ENCODE measurements around the gene VTCN1. TPM values are rescaled to one million over a fixed set of nuclear protein-coding genes. Genes with fewer than 3 reads are reported as not detected.

Gene VTCN1
- total RNA-seq, 1 experiment from 2014 or later: 0.52 TPM

DNA sequence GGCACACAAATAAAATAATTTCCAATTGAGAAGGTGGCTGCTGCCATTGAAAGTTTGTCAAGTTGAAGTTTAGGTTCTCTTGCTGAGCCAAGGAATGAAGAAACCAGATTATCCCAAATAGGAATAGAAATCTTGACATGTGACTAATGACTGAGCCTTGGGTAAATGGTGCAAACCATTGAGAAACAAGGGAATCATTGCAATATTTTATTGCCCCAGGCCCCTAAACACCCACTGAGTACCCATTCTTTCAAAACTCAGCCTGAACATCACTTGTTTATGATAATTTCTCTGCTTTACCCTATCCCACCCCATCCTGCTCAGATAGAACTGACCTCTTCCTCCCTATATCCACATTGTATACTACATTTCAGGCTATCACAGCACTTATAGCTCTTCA lies 46.6 kb upstream of the VTCN1 start:
- Histone ChIP-seq H3K9me3 (no peaks in the 10 kb centered on the region), H3K36me3 (ENCODE audit: control insufficient read depth, insufficient read depth, low read length) (no peaks in the 10 kb centered on the region), H3K4me3 (ENCODE audit: low read depth, low read length) (no peak overlapping the region), H3K27me3 (replicated peaks; ENCODE audit: control insufficient read depth, insufficient read depth, low read length) (no peaks in the 10 kb centered on the region), H3K4me1 (no peaks in the 10 kb centered on the region)
- Mint-ChIP-seq H3K27me3 (ENCODE audit: insufficient read depth, unreplicated experiment) (no peaks in the 10 kb centered on the region), H3K4me3 (ENCODE audit: unreplicated experiment) (no peak overlapping the region), H3K27ac (ENCODE audit: unreplicated experiment) (no peak overlapping the region), H3K36me3 (ENCODE audit: insufficient read depth, unreplicated experiment) (no peaks in the 10 kb centered on the region), H3K9me3 (ENCODE audit: unreplicated experiment) (peaks cover 19% of the 10 kb centered on the region), H3K4me1 (ENCODE audit: low read depth, unreplicated experiment) (no peaks in the 10 kb centered on the region)
- intact Hi-C loops (cut with micrococcal nuclease; ENCODE audit: unreplicated experiment): no loop called here
- DNase-seq: no peak
- BruUV-seq (replicated peaks): no TSS peak
- ChIA-PET POLR2A (no interaction called here), CTCF (no interaction called here)
- TF ChIP-seq, protein P1, sequence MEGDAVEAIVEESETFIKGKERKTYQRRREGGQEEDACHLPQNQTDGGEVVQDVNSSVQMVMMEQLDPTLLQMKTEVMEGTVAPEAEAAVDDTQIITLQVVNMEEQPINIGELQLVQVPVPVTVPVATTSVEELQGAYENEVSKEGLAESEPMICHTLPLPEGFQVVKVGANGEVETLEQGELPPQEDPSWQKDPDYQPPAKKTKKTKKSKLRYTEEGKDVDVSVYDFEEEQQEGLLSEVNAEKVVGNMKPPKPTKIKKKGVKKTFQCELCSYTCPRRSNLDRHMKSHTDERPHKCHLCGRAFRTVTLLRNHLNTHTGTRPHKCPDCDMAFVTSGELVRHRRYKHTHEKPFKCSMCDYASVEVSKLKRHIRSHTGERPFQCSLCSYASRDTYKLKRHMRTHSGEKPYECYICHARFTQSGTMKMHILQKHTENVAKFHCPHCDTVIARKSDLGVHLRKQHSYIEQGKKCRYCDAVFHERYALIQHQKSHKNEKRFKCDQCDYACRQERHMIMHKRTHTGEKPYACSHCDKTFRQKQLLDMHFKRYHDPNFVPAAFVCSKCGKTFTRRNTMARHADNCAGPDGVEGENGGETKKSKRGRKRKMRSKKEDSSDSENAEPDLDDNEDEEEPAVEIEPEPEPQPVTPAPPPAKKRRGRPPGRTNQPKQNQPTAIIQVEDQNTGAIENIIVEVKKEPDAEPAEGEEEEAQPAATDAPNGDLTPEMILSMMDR (IDR thresholded peaks at IDR 0.05; ENCODE audit: insufficient read depth in 1 of 2, low read depth in 1 of 2, low read length in 1 of 2, severe bottlenecking in 1 of 2, unreplicated experiment in 1 of 2): no peak

DNA sequence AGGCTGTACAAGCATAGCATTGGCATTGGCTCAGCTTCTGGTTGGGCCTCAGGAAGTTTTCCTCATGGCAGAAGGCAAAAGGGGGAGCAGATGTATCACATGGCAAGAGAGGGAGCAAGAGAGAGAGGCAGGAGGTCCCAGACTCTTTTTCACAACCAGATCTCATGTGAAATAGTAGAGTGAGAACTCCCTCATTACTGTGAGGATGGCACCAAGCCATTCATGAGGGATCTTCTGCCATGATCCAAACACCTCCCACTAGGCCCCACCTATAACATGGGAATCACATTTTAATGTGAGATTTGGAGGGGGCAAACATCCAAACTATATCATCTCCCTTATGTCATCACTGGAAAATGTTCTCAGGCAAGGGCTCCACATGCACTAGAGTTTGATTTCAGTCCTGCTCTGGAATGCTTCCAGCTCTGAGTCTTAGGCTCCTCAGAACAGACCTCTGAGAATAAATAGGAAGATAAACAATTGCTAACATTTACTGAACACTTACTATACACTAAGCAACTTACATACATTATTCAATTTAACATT lies 39.4 kb upstream of the VTCN1 start:
- no TSS peak for BruUV-seq (replicated peaks)
- ChIA-PET CTCF (no interaction called here), POLR2A (no interaction called here)
- H3K9me3 ChIP-seq: no peaks in the 10 kb centered on the region
- TF ChIP-seq, protein P1 (IDR thresholded peaks at IDR 0.05; ENCODE audit: insufficient read depth in 1 of 2, low read depth in 1 of 2, low read length in 1 of 2, severe bottlenecking in 1 of 2, unreplicated experiment in 1 of 2): no peak
- Mint-ChIP-seq H3K4me3 (ENCODE audit: unreplicated experiment) (no peak overlapping the region), H3K27me3 (ENCODE audit: insufficient read depth, unreplicated experiment) (no peaks in the 10 kb centered on the region), H3K36me3 (ENCODE audit: insufficient read depth, unreplicated experiment) (no peaks in the 10 kb centered on the region), H3K27ac (ENCODE audit: unreplicated experiment) (no peak overlapping the region), H3K4me1 (ENCODE audit: low read depth, unreplicated experiment) (no peaks in the 10 kb centered on the region), H3K9me3 (ENCODE audit: unreplicated experiment) (no peaks in the 10 kb centered on the region)
- no peaks in the 10 kb centered on the region for H3K36me3 ChIP-seq (ENCODE audit: control insufficient read depth, insufficient read depth, low read length)
- H3K27me3 ChIP-seq (replicated peaks; ENCODE audit: control insufficient read depth, insufficient read depth, low read length): no peaks in the 10 kb centered on the region
- DNase-seq: no peak
- intact Hi-C loops (cut with micrococcal nuclease; ENCODE audit: unreplicated experiment): no loop called here
- H3K4me3 ChIP-seq (ENCODE audit: low read depth, low read length): no peak overlapping the region
- no peaks in the 10 kb centered on the region for H3K4me1 ChIP-seq

DNA sequence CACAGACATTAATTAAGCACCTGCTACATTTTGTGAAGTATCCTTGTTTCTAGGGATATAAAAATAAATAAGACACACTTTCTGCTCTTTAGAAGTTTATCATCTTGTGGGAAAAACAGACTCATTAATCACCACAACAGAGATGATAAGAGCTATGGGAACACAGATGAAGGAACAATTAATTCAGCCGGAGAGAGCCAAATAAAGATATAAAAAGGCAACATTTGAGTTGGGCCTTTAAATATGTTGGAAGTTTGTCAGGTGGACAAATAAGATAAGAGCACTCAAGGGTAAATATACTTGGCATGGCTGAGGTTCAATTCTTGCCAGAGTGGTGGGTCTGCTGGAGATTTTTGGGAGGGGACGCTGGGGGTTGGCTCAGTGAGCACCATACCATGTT lies 34.2 kb upstream of the VTCN1 start:
- Histone ChIP-seq H3K36me3 (ENCODE audit: control insufficient read depth, insufficient read depth, low read length) (no peaks in the 10 kb centered on the region), H3K4me1 (no peaks in the 10 kb centered on the region), H3K4me3 (ENCODE audit: low read depth, low read length) (no peak overlapping the region), H3K27me3 (replicated peaks; ENCODE audit: control insufficient read depth, insufficient read depth, low read length) (no peaks in the 10 kb centered on the region), H3K9me3 (no peaks in the 10 kb centered on the region)
- TF ChIP-seq, protein P1 (IDR thresholded peaks at IDR 0.05; ENCODE audit: insufficient read depth in 1 of 2, low read depth in 1 of 2, low read length in 1 of 2, severe bottlenecking in 1 of 2, unreplicated experiment in 1 of 2): no peak
- Mint-ChIP-seq H3K27me3 (ENCODE audit: insufficient read depth, unreplicated experiment) (no peaks in the 10 kb centered on the region), H3K9me3 (ENCODE audit: unreplicated experiment) (no peaks in the 10 kb centered on the region), H3K36me3 (ENCODE audit: insufficient read depth, unreplicated experiment) (no peaks in the 10 kb centered on the region), H3K27ac (ENCODE audit: unreplicated experiment) (no peak overlapping the region), H3K4me1 (ENCODE audit: low read depth, unreplicated experiment) (no peaks in the 10 kb centered on the region), H3K4me3 (ENCODE audit: unreplicated experiment) (no peak overlapping the region)
- CTCF ChIA-PET: no interaction called here
- intact Hi-C loops (cut with micrococcal nuclease; ENCODE audit: unreplicated experiment): no loop called here
- DNase-seq: no peak
- no TSS peak for BruUV-seq (replicated peaks)
- POLR2A ChIA-PET: no interaction called here
